Astrocyte (in vitro differentiated cells and primary cell): ENCODE measurements around the gene CACNA1A.

Source experiments
- EZH2 ChIP-seq: IDR thresholded peaks from 2 replicates; pipeline ENCODE4 v1.6.1; 2012; ENCODE audit warnings: mild to moderate bottlenecking, low read length, inconsistent platforms; ENCODE audit not compliant: insufficient read depth
- TF ChIP-seq, protein P1 (sequence below): IDR thresholded peaks from 2 replicates; pipeline ENCODE4 v1.5.1; 2011; ENCODE audit warnings: low read depth, mild to moderate bottlenecking, inconsistent platforms, low read length, moderate library complexity; ENCODE audit not compliant: insufficient read depth

DNA sequence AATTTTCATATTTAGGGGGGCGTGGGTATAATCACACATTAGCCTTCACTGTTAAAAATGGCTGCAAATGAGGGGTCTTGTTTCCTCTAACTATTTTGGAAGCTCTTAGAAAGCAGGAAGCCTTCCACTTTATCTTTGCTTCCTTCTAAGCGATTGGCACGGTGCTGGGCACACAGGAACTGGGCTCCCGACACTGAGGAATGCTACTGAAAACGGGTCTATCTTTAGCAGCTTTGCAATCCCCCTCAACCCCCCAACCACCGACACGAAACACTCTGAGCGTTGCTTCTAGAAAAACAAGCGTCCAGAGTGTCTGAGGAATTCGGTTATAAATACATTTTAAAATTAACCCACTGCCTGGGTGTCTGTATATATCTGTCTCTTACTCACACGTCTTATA, 143.6 kb downstream of the CACNA1A start:
- TF ChIP-seq, protein P1, sequence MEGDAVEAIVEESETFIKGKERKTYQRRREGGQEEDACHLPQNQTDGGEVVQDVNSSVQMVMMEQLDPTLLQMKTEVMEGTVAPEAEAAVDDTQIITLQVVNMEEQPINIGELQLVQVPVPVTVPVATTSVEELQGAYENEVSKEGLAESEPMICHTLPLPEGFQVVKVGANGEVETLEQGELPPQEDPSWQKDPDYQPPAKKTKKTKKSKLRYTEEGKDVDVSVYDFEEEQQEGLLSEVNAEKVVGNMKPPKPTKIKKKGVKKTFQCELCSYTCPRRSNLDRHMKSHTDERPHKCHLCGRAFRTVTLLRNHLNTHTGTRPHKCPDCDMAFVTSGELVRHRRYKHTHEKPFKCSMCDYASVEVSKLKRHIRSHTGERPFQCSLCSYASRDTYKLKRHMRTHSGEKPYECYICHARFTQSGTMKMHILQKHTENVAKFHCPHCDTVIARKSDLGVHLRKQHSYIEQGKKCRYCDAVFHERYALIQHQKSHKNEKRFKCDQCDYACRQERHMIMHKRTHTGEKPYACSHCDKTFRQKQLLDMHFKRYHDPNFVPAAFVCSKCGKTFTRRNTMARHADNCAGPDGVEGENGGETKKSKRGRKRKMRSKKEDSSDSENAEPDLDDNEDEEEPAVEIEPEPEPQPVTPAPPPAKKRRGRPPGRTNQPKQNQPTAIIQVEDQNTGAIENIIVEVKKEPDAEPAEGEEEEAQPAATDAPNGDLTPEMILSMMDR = no peak
- TF ChIP-seq EZH2 = no peak
